DOHH2 (cell line): Measurements from ENCODE around the gene BPIFB4.

Experiments
- H3F3A ChIP-seq: fragments of 200-600 bp; sonication (generic), shearing (Covaris generic); 2 replicates; pipeline ENCODE4 v1.6.0; 2016; ENCODE audit warnings: antibody characterized with exemption, mild to moderate bottlenecking; ENCODE audit not compliant: control insufficient read depth, insufficient read depth
- H3K27ac ChIP-seq: fragments of 200-600 bp; sonication (generic); 2 replicates; pipeline ENCODE4 v1.5.1; 2014; ENCODE audit warnings: low read depth, mild to moderate bottlenecking, low read length, moderate library complexity
- H3K27me3 ChIP-seq: fragments of 200-600 bp; sonication (generic); 2 replicates; pipeline ENCODE4 v1.6.1; 2014; ENCODE audit warnings: mild to moderate bottlenecking, low read length, mixed read lengths; ENCODE audit not compliant: control insufficient read depth
- H3K36me3 ChIP-seq: fragments of 200-600 bp; sonication (generic); 2 replicates; pipeline ENCODE4 v1.6.1; 2014; ENCODE audit warnings: mild to moderate bottlenecking, low read length, moderate library complexity, mixed read lengths; ENCODE audit not compliant: control insufficient read depth
- H3K4me1 ChIP-seq: fragments of 200-600 bp; sonication (generic); 2 replicates; pipeline ENCODE4 v1.6.1; 2014; ENCODE audit warnings: mild to moderate bottlenecking, low read length, mixed read lengths; ENCODE audit not compliant: control insufficient read depth
- H3K4me2 ChIP-seq: fragments of 200-600 bp; sonication (generic); 2 replicates; pipeline ENCODE4 v1.6.0; 2014; ENCODE audit warnings: mild to moderate bottlenecking, low read length, moderate library complexity
- H3K4me3 ChIP-seq: fragments of 200-600 bp; sonication (generic); 2 replicates; pipeline ENCODE4 v1.5.1; 2014; ENCODE audit warnings: mild to moderate bottlenecking, low read length, mixed read lengths
- H3K79me2 ChIP-seq: fragments of 200-600 bp; sonication (generic); 2 replicates; pipeline ENCODE4 v1.6.1; 2014; ENCODE audit warnings: mild to moderate bottlenecking, low read length, mixed read lengths; ENCODE audit not compliant: control insufficient read depth
- H3K9me2 ChIP-seq: fragments of 200-600 bp; sonication (generic); replicated peaks from 2 replicates; pipeline ENCODE4 v1.6.1; 2014; ENCODE audit warnings: mild to moderate bottlenecking, low read length, mixed read lengths; ENCODE audit not compliant: control insufficient read depth
- H3K9me3 ChIP-seq: fragments of 200-600 bp; sonication (generic); 2 replicates; pipeline ENCODE4 v1.6.1; 2014; ENCODE audit warnings: antibody characterized with exemption, low read length, mixed read lengths; ENCODE audit not compliant: control insufficient read depth, insufficient read depth
- H4K20me1 ChIP-seq: fragments of 200-600 bp; sonication (generic); 2 replicates; pipeline ENCODE4 v1.6.0; 2014; ENCODE audit warnings: low read depth, mild to moderate bottlenecking, antibody characterized with exemption, low read length, moderate library complexity; ENCODE audit not compliant: control insufficient read depth, insufficient read depth
- EZH2phosphoT487 ChIP-seq: fragments of 200-600 bp; sonication (generic); IDR thresholded peaks from 2 replicates; pipeline ENCODE4 v1.6.1; 2017; ENCODE audit warnings: borderline replicate concordance, mild to moderate bottlenecking, antibody characterized with exemption, low read length, moderate library complexity, mixed read lengths
- TF ChIP-seq, protein P1 (sequence below): fragments of 200-600 bp; sonication (generic); IDR thresholded peaks from one replicate; pipeline ENCODE4 v1.5.1; 2014; ENCODE audit warnings: antibody characterized with exemption, mild to moderate bottlenecking, low read depth, low read length; ENCODE audit not compliant: poor library complexity, severe bottlenecking

BPIFB4 gene

DNA sequence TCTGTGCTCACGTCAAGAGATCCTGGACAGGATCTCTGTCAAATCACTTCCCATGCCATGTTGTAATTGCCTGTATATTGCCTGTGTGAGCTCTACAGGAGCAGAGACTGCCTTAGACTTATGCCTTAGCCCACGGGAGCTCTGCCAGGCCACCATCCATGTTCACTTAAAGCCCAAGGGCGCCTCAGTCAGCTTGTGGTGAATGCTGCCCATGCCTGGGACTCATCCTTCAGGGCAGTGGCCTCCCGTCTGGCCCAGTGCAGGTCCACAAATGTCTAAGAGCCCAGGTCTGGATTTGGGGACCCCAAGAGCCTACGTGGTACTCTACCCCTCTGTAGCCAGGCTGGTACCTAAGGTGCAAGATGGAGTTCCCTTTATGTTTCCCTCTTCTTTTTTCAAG lies 66.1 kb downstream of the BPIFB4 start:
- H3K79me2 ChIP-seq = no peaks in the 10 kb centered on the region
- no peaks in the 10 kb centered on the region for H3K9me3 ChIP-seq
- no peaks in the 10 kb centered on the region for H3K36me3 ChIP-seq

DNA sequence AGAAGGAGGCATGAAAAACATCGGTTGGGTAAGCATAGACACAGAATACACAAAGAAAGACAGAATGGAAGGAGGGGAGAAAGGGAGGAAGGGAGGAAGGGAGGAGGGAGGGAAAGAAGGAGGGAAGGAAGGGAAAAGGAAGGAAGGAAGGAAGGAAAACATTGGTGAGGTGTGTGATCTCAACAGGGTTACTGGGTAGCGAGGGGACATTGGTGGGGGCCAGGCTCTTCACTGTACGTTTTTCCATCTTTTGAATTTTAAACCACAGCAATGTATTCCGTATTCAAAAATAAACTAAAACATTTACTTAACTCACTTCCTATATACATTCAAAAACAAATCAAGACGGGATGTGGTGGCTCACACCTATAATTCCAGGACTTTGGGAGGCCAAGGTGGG lies 67.9 kb downstream of the BPIFB4 start:
- Histone ChIP-seq H3K4me1 (no peaks in the 10 kb centered on the region), H4K20me1 (no peaks in the 10 kb centered on the region), H3K27me3 (no peaks in the 10 kb centered on the region), H3K27ac (no peak overlapping the region), H3F3A (no peaks in the 10 kb centered on the region), H3K36me3 (no peaks in the 10 kb centered on the region), H3K9me2 (no peaks in the 10 kb centered on the region), H3K4me3 (no peak overlapping the region), H3K4me2 (no peak overlapping the region), H3K79me2 (no peaks in the 10 kb centered on the region), H3K9me3 (no peaks in the 10 kb centered on the region)
- TF ChIP-seq EZH2phosphoT487 = no peak
- TF ChIP-seq, protein P1, sequence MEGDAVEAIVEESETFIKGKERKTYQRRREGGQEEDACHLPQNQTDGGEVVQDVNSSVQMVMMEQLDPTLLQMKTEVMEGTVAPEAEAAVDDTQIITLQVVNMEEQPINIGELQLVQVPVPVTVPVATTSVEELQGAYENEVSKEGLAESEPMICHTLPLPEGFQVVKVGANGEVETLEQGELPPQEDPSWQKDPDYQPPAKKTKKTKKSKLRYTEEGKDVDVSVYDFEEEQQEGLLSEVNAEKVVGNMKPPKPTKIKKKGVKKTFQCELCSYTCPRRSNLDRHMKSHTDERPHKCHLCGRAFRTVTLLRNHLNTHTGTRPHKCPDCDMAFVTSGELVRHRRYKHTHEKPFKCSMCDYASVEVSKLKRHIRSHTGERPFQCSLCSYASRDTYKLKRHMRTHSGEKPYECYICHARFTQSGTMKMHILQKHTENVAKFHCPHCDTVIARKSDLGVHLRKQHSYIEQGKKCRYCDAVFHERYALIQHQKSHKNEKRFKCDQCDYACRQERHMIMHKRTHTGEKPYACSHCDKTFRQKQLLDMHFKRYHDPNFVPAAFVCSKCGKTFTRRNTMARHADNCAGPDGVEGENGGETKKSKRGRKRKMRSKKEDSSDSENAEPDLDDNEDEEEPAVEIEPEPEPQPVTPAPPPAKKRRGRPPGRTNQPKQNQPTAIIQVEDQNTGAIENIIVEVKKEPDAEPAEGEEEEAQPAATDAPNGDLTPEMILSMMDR = no peak

More for the DNA sequence above, 66.1 kb downstream of the BPIFB4 start:
- Histone ChIP-seq H3F3A (no peaks in the 10 kb centered on the region), H3K27ac (no peak overlapping the region), H3K27me3 (no peaks in the 10 kb centered on the region), H3K9me2 (no peaks in the 10 kb centered on the region), H4K20me1 (no peaks in the 10 kb centered on the region), H3K4me1 (no peaks in the 10 kb centered on the region), H3K4me2 (no peak overlapping the region), H3K4me3 (no peak overlapping the region)
- no peak for TF ChIP-seq EZH2phosphoT487
- TF ChIP-seq, protein P1 = no peak

DNA sequence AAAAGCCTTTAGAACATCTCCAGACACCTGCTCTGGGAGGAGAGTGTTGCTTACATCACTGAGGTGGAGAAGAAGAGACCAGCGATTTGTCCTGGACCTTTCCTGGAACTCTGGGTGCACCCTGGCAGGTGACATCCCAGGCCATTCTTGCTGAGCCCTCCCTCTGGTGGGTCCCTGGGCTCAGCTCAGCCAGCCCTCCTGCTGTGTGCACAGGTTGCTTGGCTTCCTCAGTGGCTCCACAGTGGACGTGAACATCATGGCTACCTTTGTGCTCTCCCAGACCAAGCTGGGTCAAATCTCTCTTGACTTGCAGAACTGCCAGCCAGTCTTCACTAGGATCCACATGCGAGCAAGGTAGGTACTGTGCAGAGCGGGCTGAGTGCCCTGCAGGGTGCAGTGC lies 68.6 kb downstream of the BPIFB4 start:
- no peaks in the 10 kb centered on the region for H3K9me2 ChIP-seq
- H3K4me2 ChIP-seq = no peak overlapping the region
- H3F3A ChIP-seq = no peaks in the 10 kb centered on the region
- no peaks in the 10 kb centered on the region for H3K9me3 ChIP-seq
- H3K36me3 ChIP-seq = no peaks in the 10 kb centered on the region
- H3K79me2 ChIP-seq = no peaks in the 10 kb centered on the region
- no peak overlapping the region for H3K4me3 ChIP-seq
- H3K4me1 ChIP-seq = no peaks in the 10 kb centered on the region
- H3K27ac ChIP-seq = no peak overlapping the region
- no peaks in the 10 kb centered on the region for H4K20me1 ChIP-seq
- TF ChIP-seq, protein P1 = no peak
- H3K27me3 ChIP-seq = no peaks in the 10 kb centered on the region

DNA sequence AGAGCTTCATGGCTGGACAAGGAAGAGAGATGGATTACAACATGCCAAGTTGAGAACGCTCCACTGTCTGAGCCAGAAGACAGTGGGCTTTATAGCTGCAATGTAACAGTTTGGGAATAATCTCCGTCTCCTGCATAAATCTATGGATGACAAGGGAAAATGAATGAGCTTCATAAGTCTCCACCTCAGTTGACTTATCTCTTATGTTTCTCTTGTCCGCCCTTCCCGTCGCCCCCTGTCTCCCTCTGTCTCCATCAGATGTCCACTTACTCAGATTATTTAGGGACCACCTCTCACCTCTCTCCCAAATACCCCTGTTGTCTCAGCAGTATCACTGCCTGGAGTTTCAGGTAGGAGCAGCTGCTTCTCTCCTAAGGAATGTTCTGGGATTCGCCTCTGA lies 74.8 kb downstream of the BPIFB4 start:
- no peaks in the 10 kb centered on the region for H3K9me2 ChIP-seq
- H3F3A ChIP-seq = no peaks in the 10 kb centered on the region
- no peaks in the 10 kb centered on the region for H3K4me1 ChIP-seq
- no peaks in the 10 kb centered on the region for H4K20me1 ChIP-seq
- no peak overlapping the region for H3K4me3 ChIP-seq
- no peak overlapping the region for H3K27ac ChIP-seq
- no peaks in the 10 kb centered on the region for H3K9me3 ChIP-seq
- peaks cover 3% of the 10 kb centered on the region; the same call in 1 of the 2 replicates for H3K27me3 ChIP-seq
- H3K4me2 ChIP-seq = no peak overlapping the region
- H3K79me2 ChIP-seq = no peaks in the 10 kb centered on the region
- no peaks in the 10 kb centered on the region for H3K36me3 ChIP-seq
- no peak for TF ChIP-seq EZH2phosphoT487
- TF ChIP-seq, protein P1 = no peak
